Measurements from ENCODE around the gene TNPO1.
"Not testable (repeated sequence)": the region's sequence is repeated elsewhere in the genome, so short reads cannot be mapped to it uniquely, and the experiment has no call there.

The TNPO1 gene

DNA sequence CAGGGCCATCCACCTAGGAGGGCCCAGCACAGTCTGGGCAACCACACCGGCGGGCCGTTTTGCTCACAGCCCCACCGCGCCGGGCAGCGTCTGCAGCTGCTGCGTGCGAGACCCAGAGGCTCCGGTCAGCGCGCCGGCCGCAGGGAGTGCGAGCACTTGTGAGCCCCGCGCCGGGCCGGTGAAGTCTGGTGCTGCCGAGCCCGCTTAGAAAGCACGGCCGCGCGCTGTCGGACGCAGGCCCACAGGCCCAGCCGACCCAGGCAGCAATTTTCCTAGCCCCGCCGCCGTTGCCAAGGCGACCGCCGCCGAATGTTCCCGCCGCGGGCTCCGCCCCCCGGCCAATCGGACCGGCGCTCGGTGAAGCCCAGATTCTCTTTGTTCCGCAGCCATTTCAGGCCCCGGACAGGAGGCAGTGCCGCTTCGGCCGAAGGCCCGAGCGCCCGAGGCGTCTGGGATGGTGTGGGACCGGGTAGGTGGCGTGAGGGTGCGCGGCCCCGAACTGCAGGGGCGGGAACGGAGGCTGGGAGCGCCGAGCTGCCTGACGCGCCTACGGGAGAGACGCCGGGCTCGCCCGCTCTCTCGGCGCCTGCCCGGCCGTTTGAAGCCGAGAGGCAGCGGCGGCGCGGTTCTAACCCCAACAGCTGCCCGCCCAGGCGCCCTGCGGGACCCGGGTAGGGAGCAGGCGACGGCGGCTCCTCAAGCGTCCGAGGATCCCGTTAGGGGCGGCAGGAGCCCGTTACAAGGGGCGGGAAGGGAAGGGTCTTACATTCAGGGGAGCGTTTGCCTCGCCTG is at the start of gene TNPO1:
Gene TNPO1 (plus strand): TSS at position 378 of the 792 bp plus-strand sequence. CDS start 77 bp downstream, at position 455.
- DNase-seq = peak; percentile 59

- peak; percentile 2 for DNase-seq
Measured at GRCh38 chr5:72767289-72768010, 49.0 kb upstream of the TNPO1 start.

GRCh38 chr5:72770266-72770665 is 46.2 kb upstream of the TNPO1 start:
- no peak for DNase-seq

DNA sequence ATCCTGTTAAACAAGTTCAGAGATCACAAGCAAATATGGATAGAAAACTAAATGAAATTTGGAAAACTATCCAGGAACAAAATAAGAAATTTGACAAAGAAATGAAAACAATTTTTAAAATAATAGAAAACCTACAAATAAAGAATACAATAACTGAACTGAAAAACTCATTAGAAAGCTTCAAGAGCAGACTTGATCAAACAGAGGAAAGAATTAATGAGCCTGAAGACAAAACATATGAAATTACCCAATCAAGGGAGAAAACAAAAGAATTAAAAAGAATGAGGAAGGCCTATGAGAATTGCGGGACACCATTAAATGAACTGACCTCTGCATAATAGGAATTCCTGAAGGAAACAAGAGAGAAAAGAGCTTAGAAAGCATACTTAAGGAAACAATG is 39.8 kb upstream of the TNPO1 start:
- DNase-seq = no peak

- DNase-seq = no peak
Measured at GRCh38 chr5:72779520-72779919, 36.9 kb upstream of the TNPO1 start.

- no peak for DNase-seq
Measured at GRCh38 chr5:72783354-72783753, 33.1 kb upstream of the TNPO1 start.

GRCh38 chr5:72784129-72784528 is 32.3 kb upstream of the TNPO1 start:
- no peak for DNase-seq

GRCh38 chr5:72785801-72786200 is 30.7 kb upstream of the TNPO1 start:
- DNase-seq = no peak

GRCh38 chr5:72786676-72787075 is 29.8 kb upstream of the TNPO1 start:
- no peak for DNase-seq

DNA sequence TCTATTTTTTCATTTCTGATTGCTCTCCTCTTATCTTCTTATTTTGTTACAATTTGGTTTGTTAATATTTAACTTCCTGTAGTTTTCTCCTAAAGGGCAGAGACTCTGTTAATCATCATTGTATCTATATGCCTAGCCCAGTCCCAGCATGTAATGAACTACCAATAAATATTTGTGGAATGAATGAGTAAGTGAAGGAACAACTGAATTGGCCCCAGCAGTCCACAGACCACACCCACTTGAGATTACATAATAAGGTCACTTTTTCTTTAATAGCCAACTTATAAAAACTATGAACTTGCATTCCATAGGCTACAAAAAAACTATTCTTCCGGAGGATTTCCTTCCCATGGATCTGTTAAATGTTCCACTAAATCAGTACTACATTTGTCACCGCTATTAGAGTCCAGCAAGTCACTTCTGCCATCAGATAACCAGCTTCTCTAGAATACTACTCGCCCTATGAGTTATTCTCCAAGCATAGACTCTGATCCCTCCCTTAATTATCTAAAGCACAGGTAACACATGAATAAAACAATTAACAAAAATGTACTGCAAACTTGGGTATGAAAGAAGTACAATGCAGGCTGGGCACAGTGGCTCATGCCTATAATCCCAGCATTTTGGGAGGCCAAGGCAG is 27.5 kb upstream of the TNPO1 start:
- no peak for DNase-seq

DNA sequence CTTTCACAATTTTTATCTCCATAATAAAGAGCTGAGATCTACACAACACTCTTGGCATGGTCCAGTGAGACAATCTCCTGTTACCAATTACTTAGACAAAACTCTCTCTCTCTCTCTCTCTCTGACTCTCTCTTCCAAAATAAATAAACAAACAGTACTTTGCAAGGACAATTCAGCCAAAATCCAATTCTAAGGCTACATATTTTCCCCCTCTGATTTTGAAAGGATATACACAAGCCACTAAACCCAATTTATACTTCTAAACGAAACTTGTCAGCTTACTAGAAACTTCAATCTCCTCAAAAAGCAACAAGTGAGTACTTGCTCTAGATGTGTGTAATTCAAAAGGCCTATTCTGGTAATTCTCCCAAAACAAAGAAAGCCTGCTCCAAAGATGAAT is 26.3 kb upstream of the TNPO1 start:
- DNase-seq = no peak

DNA sequence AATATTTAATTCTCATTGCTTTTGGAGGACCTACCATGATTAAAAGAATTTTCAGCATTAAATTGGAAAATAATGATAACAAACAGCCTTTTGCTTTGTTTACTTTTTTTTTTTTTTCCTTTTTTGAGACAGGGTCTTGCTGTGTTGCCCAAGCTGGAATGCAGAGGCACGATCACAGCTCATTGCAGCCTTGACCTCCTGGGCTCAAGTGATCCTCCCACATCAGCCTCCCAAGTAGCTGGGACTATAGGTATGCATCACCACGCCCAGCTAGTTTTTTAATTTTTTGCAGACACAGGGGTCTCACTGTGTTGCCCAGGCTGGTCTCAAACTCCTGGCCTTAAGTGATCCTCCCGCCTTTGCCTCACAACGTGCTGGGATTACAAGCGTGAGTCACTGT is 23.8 kb upstream of the TNPO1 start:
- not testable (repeated sequence) for DNase-seq

DNA sequence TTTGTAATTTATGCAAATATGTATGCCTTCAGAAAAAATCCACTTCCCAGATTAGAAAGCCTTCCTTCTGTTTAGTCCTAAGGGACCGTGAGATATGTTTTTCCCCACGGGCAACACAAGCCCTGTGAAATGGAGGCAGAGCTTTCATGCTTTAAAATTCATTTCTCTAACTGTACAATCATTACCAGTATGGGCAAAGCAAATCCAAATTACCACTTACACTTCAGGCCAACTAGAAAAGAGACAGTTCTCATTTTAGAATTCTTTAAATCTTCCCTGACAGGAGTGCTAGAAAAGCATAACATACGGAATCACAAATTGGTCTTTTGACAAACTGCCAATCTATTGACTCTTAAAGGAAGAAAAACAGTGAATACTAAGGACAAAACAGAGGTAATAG is 20.5 kb upstream of the TNPO1 start:
- DNase-seq = no peak

GRCh38 chr5:72799721-72800120 is 16.7 kb upstream of the TNPO1 start:
- no peak for DNase-seq

GRCh38 chr5:72808637-72809036 is 7.8 kb upstream of the TNPO1 start:
- DNase-seq = not testable (repeated sequence)

DNA sequence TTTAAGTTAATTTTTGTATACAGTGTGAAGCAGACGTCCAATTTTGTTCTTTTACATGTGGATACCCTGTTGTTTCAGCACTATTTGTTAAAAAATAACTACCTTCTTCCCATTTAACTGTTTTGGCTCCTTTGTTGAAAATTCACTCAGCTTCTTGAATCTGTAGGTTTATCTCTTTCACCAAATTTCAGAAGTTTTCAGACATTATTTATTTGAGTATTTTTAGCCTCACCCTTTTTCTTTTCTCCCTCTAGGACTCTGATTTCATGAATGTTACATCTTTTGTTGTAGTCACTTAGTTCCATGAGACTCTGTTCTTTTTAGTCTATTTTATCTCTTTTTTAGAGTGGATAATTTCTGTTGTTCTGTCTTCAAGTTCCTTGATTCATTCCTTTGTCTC is 4.6 kb upstream of the TNPO1 start:
- DNase-seq = no peak

- DNase-seq = no peak
Measured at GRCh38 chr5:72812488-72812887, 4.0 kb upstream of the TNPO1 start.

- DNase-seq = no peak
Measured at GRCh38 chr5:72814104-72814503, 2.4 kb upstream of the TNPO1 start.

GRCh38 chr5:72814864-72815263 is 1.6 kb upstream of the TNPO1 start:
- DNase-seq = no peak

DNA sequence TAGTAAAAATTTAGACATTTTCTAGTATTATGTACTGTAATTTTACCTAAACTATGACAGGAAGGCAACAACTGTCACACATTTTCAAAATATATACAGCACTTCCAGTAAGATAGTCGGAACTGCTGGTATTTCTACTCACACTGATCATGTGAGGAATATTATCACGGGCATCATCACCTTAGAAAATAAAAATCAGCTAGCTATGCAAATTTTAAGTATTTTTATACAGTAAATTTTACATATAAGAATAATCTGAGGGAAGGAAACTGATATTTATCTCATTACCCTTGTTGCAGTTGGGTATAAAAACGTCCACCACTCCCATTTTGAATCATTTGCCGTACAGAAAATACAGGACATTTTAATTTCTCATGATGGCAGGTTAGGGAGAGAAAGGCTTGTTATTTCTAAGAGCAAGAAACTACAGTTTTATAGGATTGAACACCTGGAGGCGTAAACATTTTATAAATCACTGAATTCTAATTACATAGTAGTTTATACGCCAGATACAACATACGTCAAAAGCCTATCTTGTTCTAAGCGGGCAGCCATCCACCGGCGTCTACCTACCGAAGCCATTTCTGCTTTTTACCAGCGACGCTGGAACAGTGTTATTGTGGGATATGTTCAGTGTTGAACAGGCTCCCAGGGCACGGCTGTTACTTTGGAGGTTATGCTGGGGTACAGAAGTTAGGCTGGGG is 729 bp upstream of the TNPO1 start:
- peak; percentile 45 for DNase-seq

- DNase-seq = no peak
Measured at GRCh38 chr5:72817076-72817481, 618 bp downstream of the TNPO1 start.

GRCh38 chr5:72817671-72818266 is 1.3 kb downstream of the TNPO1 start:
- DNase-seq = peak; percentile 2
